GM23248 (cell line): Measurements from ENCODE around the gene PRR5L. TPM values are rescaled to one million over a fixed set of nuclear protein-coding genes. Genes with fewer than 3 reads are reported as not detected.

Experiments
- DNase-seq: peaks from one replicate; pipeline ENCODE4 v3.0.0-alpha.2; 2015
- H2AFZ ChIP-seq: fragments of 200-600 bp; sonication (generic); 2 replicates; pipeline ENCODE4 v1.6.1; 2016; ENCODE audit warnings: antibody characterized with exemption
- H3F3A ChIP-seq: fragments of 200-600 bp; sonication (generic); 2 replicates; pipeline ENCODE4 v1.6.1; 2016; ENCODE audit warnings: mild to moderate bottlenecking, antibody characterized with exemption, mixed run types; ENCODE audit not compliant: insufficient read depth
- H3K27ac ChIP-seq: fragments of 200-600 bp; sonication (generic); 2 replicates; pipeline ENCODE4 v1.5.1; 2016; ENCODE audit warnings: mild to moderate bottlenecking
- H3K27me3 ChIP-seq: fragments of 200-600 bp; sonication (generic); replicated peaks from 2 replicates; pipeline ENCODE4 v1.6.1; 2016; ENCODE audit warnings: mild to moderate bottlenecking; ENCODE audit not compliant: insufficient read depth
- H3K36me3 ChIP-seq: fragments of 200-600 bp; sonication (generic); 2 replicates; pipeline ENCODE4 v1.6.1; 2016; ENCODE audit warnings: low read depth, mild to moderate bottlenecking
- H3K4me1 ChIP-seq: fragments of 200-600 bp; sonication (generic); 2 replicates; pipeline ENCODE4 v1.6.1; 2016; ENCODE audit warnings: mild to moderate bottlenecking; ENCODE audit not compliant: insufficient read depth
- H3K4me2 ChIP-seq: fragments of 200-600 bp; sonication (generic); one replicate; pipeline ENCODE4 v1.6.1; 2016; ENCODE audit warnings: mild to moderate bottlenecking; ENCODE audit not compliant: unreplicated experiment
- H3K4me3 ChIP-seq: fragments of 200-600 bp; sonication (generic); 2 replicates; pipeline ENCODE4 v1.5.1; 2016; ENCODE audit warnings: mild to moderate bottlenecking
- H3K79me2 ChIP-seq: fragments of 200-600 bp; sonication (generic); 2 replicates; pipeline ENCODE4 v1.6.1; 2016; ENCODE audit warnings: mild to moderate bottlenecking; ENCODE audit not compliant: insufficient read depth
- H3K9ac ChIP-seq: fragments of 200-600 bp; sonication (generic); 2 replicates; pipeline ENCODE4 v1.6.1; 2016; ENCODE audit warnings: mild to moderate bottlenecking
- H3K9me2 ChIP-seq: fragments of 200-600 bp; sonication (generic); 2 replicates; pipeline ENCODE4 v1.6.1; 2016; ENCODE audit warnings: mixed run types, mild to moderate bottlenecking, moderate library complexity; ENCODE audit not compliant: insufficient read depth
- H3K9me3 ChIP-seq: fragments of 200-600 bp; sonication (generic); one replicate; pipeline ENCODE4 v1.6.1; 2017; ENCODE audit warnings: low read depth
- H4K20me1 ChIP-seq: fragments of 200-600 bp; sonication (generic); 2 replicates; pipeline ENCODE4 v1.6.0; 2016; ENCODE audit not compliant: insufficient read depth
- EZH2 ChIP-seq: fragments of 200-600 bp; sonication (generic); IDR thresholded peaks from 2 replicates; pipeline ENCODE4 v1.6.1; 2018; ENCODE audit warnings: antibody characterized with exemption, mild to moderate bottlenecking; ENCODE audit not compliant: insufficient read depth, poor library complexity, severe bottlenecking
- EZH2phosphoT487 ChIP-seq: fragments of 200-600 bp; sonication (generic); IDR thresholded peaks from 2 replicates; pipeline ENCODE4 v1.6.1; 2018; ENCODE audit warnings: antibody characterized with exemption, moderate library complexity, mild to moderate bottlenecking, low read depth; ENCODE audit not compliant: insufficient read depth
- WGBS, 2 experiments: methylation state at CpG; one replicate each; pipeline ENCODE4 v1.1.6; 2015 to 2017; ENCODE audit warnings: low lambda C conversion rate in 2 of 2, low coverage in 1 of 2; ENCODE audit errors: missing lambda C conversion rate in 2 of 2; 5-methylcytosine and 5-hydroxymethylcytosine counted together
- in situ Hi-C: fragments of 300-500 bp; cut with MboI; formaldehyde crosslinking; loops from 2 replicates; pipeline ENCODE4 v1.15.0; 2020
- polyA plus RNA-seq: library from polyadenylated mRNA; unstranded; fragments of >200 nt; fragmentation: Nextera tagmentation; extraction: Ambion mirVana; gene quantifications from 2 replicates; pipeline ENCODE4 v1.2.1, GENCODE V29; 2016
- total RNA-seq: library from RNA; depleted of rRNA; stranded (reverse); fragments of >200 nt; shearing (Covaris generic); gene quantifications from 2 replicates; pipeline ENCODE4 v1.2.3, GENCODE V29; 2014

The PRR5L gene
- total and polyA plus RNA-seq, 2 experiments from 2014 or later, result 9.0 to 29.8 TPM

DNA sequence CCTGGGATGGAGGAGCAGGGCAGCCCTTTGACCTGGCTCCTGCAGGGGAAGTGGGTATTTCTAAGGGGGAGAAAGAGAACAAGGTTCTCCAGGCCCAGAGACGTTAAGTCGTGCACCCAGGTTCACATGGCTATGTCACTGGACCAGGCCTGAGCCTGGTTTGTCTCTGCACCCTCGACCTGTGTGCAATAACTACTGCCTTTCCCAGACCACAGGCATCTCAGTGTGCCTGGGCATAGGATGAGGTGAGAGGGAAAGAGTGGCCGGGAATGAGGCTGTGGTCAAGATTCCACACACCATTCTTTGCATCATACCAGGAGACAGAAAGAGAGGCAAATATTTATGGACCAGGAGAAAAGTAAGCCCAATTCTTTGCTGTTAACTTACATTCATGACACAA is 66.8 kb downstream of the PRR5L start:
- peaks cover 28% of the 10 kb centered on the region for H3K4me1 ChIP-seq
- no peaks in the 10 kb centered on the region for H3K27me3 ChIP-seq
- 74 to 81% methylated on average over 4 of the region's 4 CpGs for WGBS, 2 experiments
- in situ Hi-C loops, result no loop called here
- H3K79me2 ChIP-seq, result no peaks in the 10 kb centered on the region
- peak overlapping the region; percentile 73 for H3K9ac ChIP-seq
- H3K9me3 ChIP-seq, result no peaks in the 10 kb centered on the region
- no peak overlapping the region for H3K4me3 ChIP-seq
- H3K4me2 ChIP-seq, result peak overlapping the region; percentile 46
- H2AFZ ChIP-seq, result no peak overlapping the region
- TF ChIP-seq EZH2phosphoT487 (no peak), EZH2 (no peak)
- peak; percentile 61 for DNase-seq
- no peaks in the 10 kb centered on the region for H3K36me3 ChIP-seq
- peak overlapping the region; percentile 75 for H3K27ac ChIP-seq
- no peaks in the 10 kb centered on the region for H4K20me1 ChIP-seq
- H3K9me2 ChIP-seq, result no peaks in the 10 kb centered on the region
- H3F3A ChIP-seq, result peaks cover 12% of the 10 kb centered on the region

DNA sequence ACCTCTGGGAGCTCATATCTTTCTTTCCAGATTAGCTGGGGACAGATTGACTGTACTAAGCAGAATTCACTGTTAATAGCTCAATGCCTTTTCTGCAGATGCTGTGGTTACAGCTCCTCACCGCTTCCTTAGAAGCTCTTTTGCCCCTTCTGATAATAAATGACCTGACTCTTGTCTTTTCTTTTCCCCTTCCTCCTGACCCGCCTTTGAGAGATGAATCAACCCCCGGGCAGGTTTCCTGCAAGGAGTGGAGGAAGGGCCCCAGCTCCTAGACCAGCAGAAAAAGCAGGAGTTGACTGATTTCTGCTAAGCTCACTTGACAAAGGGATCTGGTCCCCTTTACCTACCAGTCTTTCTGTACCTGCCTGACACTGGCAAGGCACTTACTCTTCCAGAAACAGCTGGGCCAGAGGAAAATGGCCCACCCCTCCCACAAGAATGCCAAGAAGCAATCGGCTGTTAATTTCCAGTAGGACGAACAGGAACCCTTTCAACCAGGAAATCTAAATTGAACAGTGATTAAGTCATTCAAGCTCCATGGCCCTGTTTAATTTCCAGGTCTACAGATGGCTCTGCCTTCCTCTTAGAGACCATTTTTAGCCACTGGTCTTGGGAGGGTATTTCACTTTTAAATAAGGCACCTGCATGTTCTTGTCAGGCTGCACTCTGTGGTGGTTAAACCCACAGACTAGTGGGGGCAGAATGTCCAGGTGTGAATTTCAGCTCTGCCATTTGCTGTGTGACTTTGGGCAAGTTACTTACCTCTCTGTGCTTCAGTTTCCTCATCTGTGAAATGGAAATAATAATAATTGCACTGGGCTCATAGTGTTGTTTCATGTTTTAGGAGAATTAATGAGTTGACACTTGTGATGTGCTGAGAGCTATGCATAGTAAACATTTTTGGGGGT is 67.5 kb downstream of the PRR5L start:
- H3K4me1 ChIP-seq, result peaks cover 28% of the 10 kb centered on the region
- no peaks in the 10 kb centered on the region for H3K9me3 ChIP-seq
- no peaks in the 10 kb centered on the region for H3K79me2 ChIP-seq
- H3K9ac ChIP-seq, result no peak overlapping the region
- H3F3A ChIP-seq, result peaks cover 12% of the 10 kb centered on the region
- H2AFZ ChIP-seq, result no peak overlapping the region
- no peak overlapping the region for H3K4me3 ChIP-seq
- in situ Hi-C loops, result no loop called here
- H4K20me1 ChIP-seq, result no peaks in the 10 kb centered on the region
- H3K9me2 ChIP-seq, result no peaks in the 10 kb centered on the region
- WGBS, 2 experiments, result 71 to 76% methylated on average over 5 of the region's 5 CpGs
- no peaks in the 10 kb centered on the region for H3K27me3 ChIP-seq
- no peaks in the 10 kb centered on the region for H3K36me3 ChIP-seq
- no peak overlapping the region for H3K4me2 ChIP-seq
- H3K27ac ChIP-seq, result peak overlapping the region; percentile 75
- peak; percentile 18 for DNase-seq
- no peak for TF ChIP-seq EZH2phosphoT487
- TF ChIP-seq EZH2, result no peak

DNA sequence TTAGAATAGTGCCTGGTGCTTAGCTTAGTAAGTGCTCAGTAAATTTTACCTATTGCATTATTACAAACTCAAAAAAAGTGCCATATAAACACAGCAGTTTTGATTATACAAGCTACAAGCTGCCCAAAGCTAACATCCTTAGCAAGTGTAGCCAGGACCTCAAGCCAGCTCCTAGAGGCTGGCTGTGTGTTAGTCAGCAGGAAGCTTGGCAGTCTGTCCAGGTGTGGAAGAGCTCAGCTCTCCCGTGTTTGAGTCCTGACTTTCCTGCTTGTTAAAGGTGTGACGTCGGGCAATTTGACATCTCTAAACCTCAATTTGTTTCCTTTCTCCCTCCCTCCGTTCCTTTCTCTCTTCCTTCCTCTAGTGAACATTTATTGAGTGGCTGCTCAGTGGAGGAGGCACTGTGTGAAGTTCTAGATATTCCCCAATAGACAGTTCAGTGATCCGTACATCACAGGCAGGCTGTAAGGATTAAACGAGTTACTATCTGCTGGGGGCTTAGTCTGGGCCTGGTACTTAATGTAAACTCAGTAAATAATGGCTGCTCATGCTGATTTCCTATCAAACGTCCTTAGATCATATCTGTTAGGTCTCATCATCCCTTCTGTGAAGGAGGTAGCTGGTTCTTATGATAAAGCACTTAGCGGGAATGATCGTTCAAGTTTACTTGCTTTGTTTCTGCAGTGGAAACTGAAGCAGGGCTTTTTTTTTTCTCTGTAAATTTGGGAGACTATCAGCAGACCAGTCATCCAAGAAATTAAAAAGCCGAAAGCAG is 68.7 kb downstream of the PRR5L start:
- 66 to 73% methylated on average over 10 of the region's 10 CpGs for WGBS, 2 experiments
- Histone ChIP-seq H3K9me3 (no peaks in the 10 kb centered on the region), H3K36me3 (no peaks in the 10 kb centered on the region), H3K4me1 (peaks cover 28% of the 10 kb centered on the region), H3K27ac (no peak overlapping the region), H3K4me2 (peak overlapping the region; percentile 11), H3K79me2 (no peaks in the 10 kb centered on the region), H2AFZ (no peak overlapping the region), H3K27me3 (no peaks in the 10 kb centered on the region), H3F3A (peaks cover 12% of the 10 kb centered on the region), H4K20me1 (no peaks in the 10 kb centered on the region), H3K9me2 (no peaks in the 10 kb centered on the region), H3K4me3 (no peak overlapping the region), H3K9ac (no peak overlapping the region)
- TF ChIP-seq EZH2phosphoT487 (no peak), EZH2 (no peak)
- peak; percentile 36 for DNase-seq
- in situ Hi-C loops, result no loop called here

DNA sequence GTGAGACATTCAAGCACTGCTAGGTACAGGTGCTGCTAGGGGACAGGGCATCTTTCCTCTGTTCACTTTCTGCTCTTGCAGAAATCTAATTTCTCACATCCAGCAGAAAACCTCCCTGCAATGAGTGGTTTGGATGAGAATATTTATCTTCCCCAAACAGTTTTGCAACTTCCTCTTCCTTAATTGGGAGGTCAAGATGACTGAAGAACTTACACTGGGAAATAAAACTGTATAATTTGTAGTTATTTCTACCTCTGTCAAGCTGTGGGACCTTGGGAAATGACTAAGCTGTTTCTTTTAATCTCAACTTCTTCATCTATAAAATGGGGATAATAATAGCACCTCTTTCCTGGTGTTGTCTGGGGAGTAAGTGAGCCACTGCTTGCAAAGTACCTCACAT is 69.8 kb downstream of the PRR5L start:
- H2AFZ ChIP-seq, result no peak overlapping the region
- H3K36me3 ChIP-seq, result no peaks in the 10 kb centered on the region
- no peak overlapping the region for H3K4me2 ChIP-seq
- no peak overlapping the region for H3K9ac ChIP-seq
- H3K4me3 ChIP-seq, result no peak overlapping the region
- TF ChIP-seq EZH2 (no peak), EZH2phosphoT487 (no peak)
- no peaks in the 10 kb centered on the region for H3K27me3 ChIP-seq
- in situ Hi-C loops, result no loop called here
- H3F3A ChIP-seq, result peaks cover 12% of the 10 kb centered on the region
- H3K4me1 ChIP-seq, result peaks cover 24% of the 10 kb centered on the region
- peak; percentile 46 for DNase-seq
- H3K9me3 ChIP-seq, result no peaks in the 10 kb centered on the region
- H3K27ac ChIP-seq, result no peak overlapping the region
- H3K79me2 ChIP-seq, result no peaks in the 10 kb centered on the region
- no peaks in the 10 kb centered on the region for H4K20me1 ChIP-seq
- H3K9me2 ChIP-seq, result no peaks in the 10 kb centered on the region
